ENCODE measurements around the gene TACC2.
"Not testable (repeated sequence)": the region's sequence is repeated elsewhere in the genome, so short reads cannot be mapped to it uniquely, and the experiment has no call there.

TACC2 gene

GRCh38 chr10:122021379-122021778 lies 32.4 kb downstream of the TACC2 start:
- Histone ChIP-seq H3K9me3 (ENCODE audit: low read length) (no peaks in the 10 kb centered on the region), H3K79me2 (ENCODE audit: insufficient read depth, low read length) (no peaks in the 10 kb centered on the region), H3K36me3 (ENCODE audit: insufficient read depth, low read length) (no peaks in the 10 kb centered on the region), H3K4me2 (ENCODE audit: low read length) (no peak overlapping the region), H3K4me3 (ENCODE audit: low read depth, low read length, poor library complexity, severe bottlenecking) (no peak overlapping the region), H3K27ac (ENCODE audit: low read depth, low read length, poor library complexity, severe bottlenecking) (no peak overlapping the region), H3K9ac (ENCODE audit: low read length) (no peak overlapping the region), H4K20me1 (ENCODE audit: insufficient read depth, low read length) (no peaks in the 10 kb centered on the region), H3K4me1 (ENCODE audit: insufficient read depth, low read length, severe bottlenecking) (no peaks in the 10 kb centered on the region), H3K27me3 (ENCODE audit: insufficient read depth, low read length) (peaks cover 5% of the 10 kb centered on the region), H3K9me2 (ENCODE audit: low read depth, low read length) (no peaks in the 10 kb centered on the region), H2AFZ (ENCODE audit: low read length) (no peak overlapping the region), H3F3A (ENCODE audit: insufficient read depth, low read length) (no peaks in the 10 kb centered on the region)
- TF ChIP-seq EZH2 (IDR thresholded peaks at IDR 0.05; ENCODE audit: borderline replicate concordance, low read length) (no peak), CTCF (IDR thresholded peaks at IDR 0.05; ENCODE audit: low read length) (no peak)

- Histone ChIP-seq H3K79me2 (ENCODE audit: insufficient read depth, low read length) (no peaks in the 10 kb centered on the region), H3F3A (ENCODE audit: insufficient read depth, low read length) (no peaks in the 10 kb centered on the region), H3K4me2 (ENCODE audit: low read length) (no peak overlapping the region), H3K27me3 (ENCODE audit: insufficient read depth, low read length) (peaks cover 5% of the 10 kb centered on the region), H3K4me3 (ENCODE audit: low read depth, low read length, poor library complexity, severe bottlenecking) (no peak overlapping the region), H3K9ac (ENCODE audit: low read length) (no peak overlapping the region), H3K27ac (ENCODE audit: low read depth, low read length, poor library complexity, severe bottlenecking) (no peak overlapping the region), H3K4me1 (ENCODE audit: insufficient read depth, low read length, severe bottlenecking) (no peaks in the 10 kb centered on the region), H3K9me2 (ENCODE audit: low read depth, low read length) (no peaks in the 10 kb centered on the region), H3K36me3 (ENCODE audit: insufficient read depth, low read length) (no peaks in the 10 kb centered on the region), H3K9me3 (ENCODE audit: low read length) (no peaks in the 10 kb centered on the region), H2AFZ (ENCODE audit: low read length) (no peak overlapping the region), H4K20me1 (ENCODE audit: insufficient read depth, low read length) (no peaks in the 10 kb centered on the region)
- no peak for TF ChIP-seq EZH2 (IDR thresholded peaks at IDR 0.05; ENCODE audit: borderline replicate concordance, low read length)
- no peak for TF ChIP-seq CTCF (IDR thresholded peaks at IDR 0.05; ENCODE audit: low read length)
Measured at GRCh38 chr10:122021828-122022227, 32.9 kb downstream of the TACC2 start.

- Histone ChIP-seq H2AFZ (ENCODE audit: low read length) (no peak overlapping the region), H3K9me2 (ENCODE audit: low read depth, low read length) (no peaks in the 10 kb centered on the region), H3F3A (ENCODE audit: insufficient read depth, low read length) (no peaks in the 10 kb centered on the region), H3K27me3 (ENCODE audit: insufficient read depth, low read length) (peaks cover 5% of the 10 kb centered on the region; the same call in 1 of the 2 replicates), H3K4me1 (ENCODE audit: insufficient read depth, low read length, severe bottlenecking) (no peaks in the 10 kb centered on the region), H3K4me3 (ENCODE audit: low read depth, low read length, poor library complexity, severe bottlenecking) (no peak overlapping the region), H4K20me1 (ENCODE audit: insufficient read depth, low read length) (no peaks in the 10 kb centered on the region), H3K9me3 (ENCODE audit: low read length) (no peaks in the 10 kb centered on the region), H3K9ac (ENCODE audit: low read length) (no peak overlapping the region), H3K36me3 (ENCODE audit: insufficient read depth, low read length) (no peaks in the 10 kb centered on the region), H3K79me2 (ENCODE audit: insufficient read depth, low read length) (no peaks in the 10 kb centered on the region), H3K27ac (ENCODE audit: low read depth, low read length, poor library complexity, severe bottlenecking) (no peak overlapping the region), H3K4me2 (ENCODE audit: low read length) (no peak overlapping the region)
- no peak for TF ChIP-seq CTCF (IDR thresholded peaks at IDR 0.05; ENCODE audit: low read length)
- TF ChIP-seq EZH2 (IDR thresholded peaks at IDR 0.05; ENCODE audit: borderline replicate concordance, low read length): no peak
Measured at GRCh38 chr10:122022276-122022675, 33.3 kb downstream of the TACC2 start.

- H3K4me2 ChIP-seq (ENCODE audit: low read length); H3K27me3 ChIP-seq (ENCODE audit: insufficient read depth, low read length); H3K9me2 ChIP-seq (ENCODE audit: low read depth, low read length): not testable (repeated sequence)
Measured at GRCh38 chr10:122023257-122023656, 34.3 kb downstream of the TACC2 start.

More at GRCh38 chr10:122023257-122023656, 34.3 kb downstream of the TACC2 start:
- H3K9ac ChIP-seq (ENCODE audit: low read length); H3K9me3 ChIP-seq (ENCODE audit: low read length); H3K4me3 ChIP-seq (ENCODE audit: low read depth, low read length, poor library complexity, severe bottlenecking); H3F3A ChIP-seq (ENCODE audit: insufficient read depth, low read length); H3K27ac ChIP-seq (ENCODE audit: low read depth, low read length, poor library complexity, severe bottlenecking); H3K4me1 ChIP-seq (ENCODE audit: insufficient read depth, low read length, severe bottlenecking); H3K79me2 ChIP-seq (ENCODE audit: insufficient read depth, low read length); H2AFZ ChIP-seq (ENCODE audit: low read length); H4K20me1 ChIP-seq (ENCODE audit: insufficient read depth, low read length); H3K36me3 ChIP-seq (ENCODE audit: insufficient read depth, low read length): not testable (repeated sequence)
